HL-60 (cell line): ENCODE results near the gene CASQ1.

ENCODE experiments used
- CTCF ChIP-seq: IDR thresholded peaks from one replicate; pipeline ENCODE4 v1.5.1; 2011; ENCODE audit warnings: low read length, control low read depth, inconsistent platforms; ENCODE audit not compliant: insufficient read depth
- GABPA ChIP-seq: IDR thresholded peaks from 2 replicates; pipeline ENCODE4 v1.6.1; 2012; ENCODE audit warnings: low read depth
- POLR2AphosphoS5 ChIP-seq: IDR thresholded peaks from 2 replicates; pipeline ENCODE4 v1.6.1; 2012; ENCODE audit warnings: low read depth
- REST ChIP-seq: IDR thresholded peaks from 2 replicates; pipeline ENCODE4 v1.6.1; 2012; ENCODE audit warnings: low read depth; ENCODE audit not compliant: insufficient replicate concordance
- SPI1 ChIP-seq: IDR thresholded peaks from 2 replicates; pipeline ENCODE4 v1.6.1; 2012; ENCODE audit warnings: low read depth, mild to moderate bottlenecking, borderline replicate concordance

GRCh38 chr1:160146107-160146506, 44.3 kb upstream of the CASQ1 start:
- TF ChIP-seq REST (no peak), CTCF (no peak), POLR2AphosphoS5 (no peak), SPI1 (no peak), GABPA (no peak)
